ENCODE measurements around the gene C1RL.

Gene C1RL

DNA sequence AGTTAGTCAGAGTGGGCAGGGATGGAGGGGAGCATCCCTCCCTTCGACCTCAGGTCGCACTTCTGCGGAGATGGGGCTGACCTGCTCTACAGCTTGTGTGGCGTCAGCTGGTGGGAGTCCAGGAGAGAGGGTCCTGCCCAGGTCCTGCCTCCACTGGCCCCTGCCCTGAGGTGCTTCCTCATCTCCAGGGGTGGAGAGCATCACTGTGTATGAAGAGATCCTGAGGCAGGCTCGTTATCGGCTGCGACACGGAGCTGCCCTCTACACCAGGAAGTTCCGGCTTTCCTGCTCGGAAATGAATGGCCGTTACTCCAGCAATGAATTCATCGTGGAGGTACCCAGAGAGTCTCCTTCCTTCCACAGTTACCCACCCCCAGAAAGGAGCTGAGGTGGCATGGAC, 41.3 kb upstream of the C1RL start:
- Histone ChIP-seq H3K27me3 (ENCODE audit: insufficient read depth, low read length) (no peaks in the 10 kb centered on the region), H3K9me3 (ENCODE audit: low read length) (no peaks in the 10 kb centered on the region), H2AFZ (ENCODE audit: low read length) (no peak overlapping the region), H4K20me1 (ENCODE audit: insufficient read depth, low read length) (no peaks in the 10 kb centered on the region), H3F3A (ENCODE audit: insufficient read depth, low read length) (no peaks in the 10 kb centered on the region), H3K36me3 (ENCODE audit: insufficient read depth, low read length) (no peaks in the 10 kb centered on the region), H3K4me2 (ENCODE audit: low read length) (no peak overlapping the region), H3K9ac (ENCODE audit: low read length) (no peak overlapping the region), H3K27ac (ENCODE audit: low read depth, low read length, poor library complexity, severe bottlenecking) (no peak overlapping the region), H3K4me1 (ENCODE audit: insufficient read depth, low read length, severe bottlenecking) (no peaks in the 10 kb centered on the region), H3K9me2 (ENCODE audit: low read depth, low read length) (no peaks in the 10 kb centered on the region), H3K4me3 (ENCODE audit: low read depth, low read length, poor library complexity, severe bottlenecking) (no peak overlapping the region), H3K79me2 (ENCODE audit: insufficient read depth, low read length) (no peaks in the 10 kb centered on the region)
- TF ChIP-seq EZH2 (IDR thresholded peaks at IDR 0.05; ENCODE audit: borderline replicate concordance, low read length) (no peak), CTCF (IDR thresholded peaks at IDR 0.05; ENCODE audit: low read length) (no peak)

DNA sequence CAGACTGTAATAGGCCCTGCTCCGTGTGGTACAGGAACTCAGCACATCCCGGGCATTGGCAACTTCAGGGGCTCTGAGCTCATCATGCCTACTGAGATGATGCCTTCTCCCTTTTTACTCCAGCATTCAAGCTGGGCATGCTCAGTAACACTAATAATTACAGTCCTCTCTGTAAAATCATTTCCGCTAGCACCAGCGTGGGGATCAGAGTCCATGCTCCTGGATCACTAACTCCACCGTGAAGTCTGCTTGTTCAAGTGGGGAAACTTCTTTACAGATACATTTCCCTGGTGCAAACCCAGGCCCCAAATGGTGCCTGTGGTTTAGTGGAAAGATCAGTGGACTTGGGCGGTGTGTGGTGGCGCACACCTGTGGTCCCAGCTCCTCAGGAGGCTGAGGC, 37.9 kb upstream of the C1RL start:
- H3K79me2 ChIP-seq (ENCODE audit: insufficient read depth, low read length) = no peaks in the 10 kb centered on the region
- no peaks in the 10 kb centered on the region for H3K9me3 ChIP-seq (ENCODE audit: low read length)
- no peak overlapping the region for H3K4me3 ChIP-seq (ENCODE audit: low read depth, low read length, poor library complexity, severe bottlenecking)
- no peak overlapping the region for H3K27ac ChIP-seq (ENCODE audit: low read depth, low read length, poor library complexity, severe bottlenecking)
- TF ChIP-seq CTCF (IDR thresholded peaks at IDR 0.05; ENCODE audit: low read length) (no peak), EZH2 (IDR thresholded peaks at IDR 0.05; ENCODE audit: borderline replicate concordance, low read length) (no peak)
- H3K27me3 ChIP-seq (ENCODE audit: insufficient read depth, low read length) = no peaks in the 10 kb centered on the region
- no peaks in the 10 kb centered on the region for H3F3A ChIP-seq (ENCODE audit: insufficient read depth, low read length)
- no peaks in the 10 kb centered on the region for H3K9me2 ChIP-seq (ENCODE audit: low read depth, low read length)
- no peaks in the 10 kb centered on the region for H3K4me1 ChIP-seq (ENCODE audit: insufficient read depth, low read length, severe bottlenecking)
- no peak overlapping the region for H2AFZ ChIP-seq (ENCODE audit: low read length)
- H3K4me2 ChIP-seq (ENCODE audit: low read length) = no peak overlapping the region
- no peak overlapping the region for H3K9ac ChIP-seq (ENCODE audit: low read length)
- no peaks in the 10 kb centered on the region for H3K36me3 ChIP-seq (ENCODE audit: insufficient read depth, low read length)
- H4K20me1 ChIP-seq (ENCODE audit: insufficient read depth, low read length) = no peaks in the 10 kb centered on the region

DNA sequence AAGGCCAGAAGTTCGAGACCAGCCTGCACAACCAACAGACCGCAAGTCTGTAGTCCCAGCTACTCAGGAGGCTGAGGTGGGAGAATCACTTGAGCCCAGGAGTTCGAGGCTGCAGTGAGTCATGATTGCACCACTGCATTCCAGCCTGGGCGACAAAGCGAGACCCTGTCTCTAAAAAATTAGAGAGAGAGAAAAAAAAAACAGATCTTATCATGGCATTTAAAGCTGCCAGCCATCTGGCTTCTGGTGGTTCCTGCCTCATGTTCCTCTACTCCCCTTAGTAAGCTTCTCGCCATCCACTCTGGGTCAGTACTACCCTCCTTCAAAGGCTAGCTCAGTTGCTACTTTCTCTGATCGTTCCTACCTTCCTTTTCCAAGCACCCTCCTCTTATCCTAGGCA, 37.2 kb upstream of the C1RL start:
- Histone ChIP-seq H3K4me3 (ENCODE audit: low read depth, low read length, poor library complexity, severe bottlenecking) (no peak overlapping the region), H3F3A (ENCODE audit: insufficient read depth, low read length) (no peaks in the 10 kb centered on the region), H4K20me1 (ENCODE audit: insufficient read depth, low read length) (no peaks in the 10 kb centered on the region), H3K4me2 (ENCODE audit: low read length) (no peak overlapping the region), H3K4me1 (ENCODE audit: insufficient read depth, low read length, severe bottlenecking) (no peaks in the 10 kb centered on the region), H3K9me2 (ENCODE audit: low read depth, low read length) (no peaks in the 10 kb centered on the region), H3K9ac (ENCODE audit: low read length) (no peak overlapping the region), H3K27ac (ENCODE audit: low read depth, low read length, poor library complexity, severe bottlenecking) (no peak overlapping the region), H3K9me3 (ENCODE audit: low read length) (no peaks in the 10 kb centered on the region), H3K36me3 (ENCODE audit: insufficient read depth, low read length) (no peaks in the 10 kb centered on the region), H3K79me2 (ENCODE audit: insufficient read depth, low read length) (no peaks in the 10 kb centered on the region), H3K27me3 (ENCODE audit: insufficient read depth, low read length) (no peaks in the 10 kb centered on the region), H2AFZ (ENCODE audit: low read length) (no peak overlapping the region)
- no peak for TF ChIP-seq CTCF (IDR thresholded peaks at IDR 0.05; ENCODE audit: low read length)
- TF ChIP-seq EZH2 (IDR thresholded peaks at IDR 0.05; ENCODE audit: borderline replicate concordance, low read length) = no peak
